Measurements from ENCODE around the gene NKPD1. TPM values are rescaled to one million over a fixed set of nuclear protein-coding genes. Genes with fewer than 3 reads are reported as not detected.

The NKPD1 gene
- total RNA-seq, 4 donors from 2014 or later = 0.35 to 0.40 TPM; not detected in 2

- no peak for DNase-seq
- Histone ChIP-seq H3K4me1 (peaks cover 0 to 16% (median 6%) of the 10 kb centered on the region in 4 donors), H3K36me3 (no peaks in the 10 kb centered on the region), H3K9me3 (no peaks in the 10 kb centered on the region), H3K27me3 (no peaks in the 10 kb centered on the region), H3K4me3 (no peak overlapping the region), H3K27ac (no peak overlapping the region)
- TF ChIP-seq POLR2A (IDR thresholded peaks at IDR 0.05) (no peak), CTCF (IDR thresholded peaks at IDR 0.05) (no peak)
Observed at GRCh38 chr19:45166723-45167252, 6.0 kb upstream of the NKPD1 start.

- no peak for TF ChIP-seq POLR2A (IDR thresholded peaks at IDR 0.05)
- peak in 1 of 6 experiments; percentile 9 for TF ChIP-seq CTCF (IDR thresholded peaks at IDR 0.05)
- Histone ChIP-seq H3K4me1 (peaks cover 0 to 11% (median 4%) of the 10 kb centered on the region in 4 donors), H3K27me3 (no peaks in the 10 kb centered on the region), H3K4me3 (peak overlapping the region in 1 of 4 donors; percentile 3), H3K9me3 (no peaks in the 10 kb centered on the region), H3K36me3 (no peaks in the 10 kb centered on the region), H3K27ac (peak overlapping the region in 1 of 4 donors; percentile 36)
- peak; percentile 64 to 77 (median 70) for DNase-seq
Observed at GRCh38 chr19:45164577-45165335, 4.0 kb upstream of the NKPD1 start.

GRCh38 chr19:45163751-45164460 is 3.1 kb upstream of the NKPD1 start:
- no peak for DNase-seq
- Histone ChIP-seq H3K4me1 (peaks cover 0 to 11% (median 4%) of the 10 kb centered on the region in 4 donors), H3K36me3 (no peaks in the 10 kb centered on the region), H3K27me3 (no peaks in the 10 kb centered on the region), H3K4me3 (no peak overlapping the region), H3K9me3 (no peaks in the 10 kb centered on the region), H3K27ac (peak overlapping the region in 1 of 4 donors; percentile 36)
- TF ChIP-seq POLR2A (IDR thresholded peaks at IDR 0.05) (no peak), CTCF (IDR thresholded peaks at IDR 0.05) (no peak)

- H3K36me3 ChIP-seq = no peaks in the 10 kb centered on the region
- no peak for TF ChIP-seq POLR2A (IDR thresholded peaks at IDR 0.05)
- H3K27me3 ChIP-seq = no peaks in the 10 kb centered on the region
- H3K27ac ChIP-seq = no peak overlapping the region
- no peak for DNase-seq
- no peak overlapping the region for H3K4me3 ChIP-seq
- H3K4me1 ChIP-seq = peaks cover 0 to 11% (median 4%) of the 10 kb centered on the region in 4 donors
- H3K9me3 ChIP-seq = no peaks in the 10 kb centered on the region
Observed at GRCh38 chr19:45163156-45163555, 2.4 kb upstream of the NKPD1 start.

- H3K4me1 ChIP-seq = peaks cover 0 to 11% (median 4%) of the 10 kb centered on the region in 4 donors
- H3K27me3 ChIP-seq = no peaks in the 10 kb centered on the region
- no peak overlapping the region for H3K4me3 ChIP-seq
- no peaks in the 10 kb centered on the region for H3K9me3 ChIP-seq
- TF ChIP-seq CTCF (IDR thresholded peaks at IDR 0.05) = no peak
- no peak for TF ChIP-seq POLR2A (IDR thresholded peaks at IDR 0.05)
- no peak overlapping the region for H3K27ac ChIP-seq
- no peak for DNase-seq
- H3K36me3 ChIP-seq = no peaks in the 10 kb centered on the region
Observed at GRCh38 chr19:45162608-45163143, 1.9 kb upstream of the NKPD1 start.

All from Peyer's patch (tissue), 4 donors.